Measurements from ENCODE around the gene DDIT4.
A peak's percentile ranks its signal among the peaks of the same experiment; 100 is the strongest.
"Not testable (repeated sequence)": the region's sequence is repeated elsewhere in the genome, so short reads cannot be mapped to it uniquely, and the experiment has no call there.

DDIT4 gene

GRCh38 chr10:72265990-72266865 lies 7.5 kb upstream of the DDIT4 start:
- no peak for DNase-seq (ENCODE audit: low read depth in 2 of 2, low spot score in 1 of 2)

- no peak for DNase-seq (ENCODE audit: low read depth in 2 of 2, low spot score in 1 of 2)
Measured at GRCh38 chr10:72267381-72267780, 6.3 kb upstream of the DDIT4 start.

GRCh38 chr10:72267819-72268399 lies 5.8 kb upstream of the DDIT4 start:
- no peak for DNase-seq (ENCODE audit: low read depth in 2 of 2, low spot score in 1 of 2)

GRCh38 chr10:72268475-72269200 lies 5.1 kb upstream of the DDIT4 start:
- not testable (repeated sequence) for DNase-seq (ENCODE audit: low read depth in 2 of 2, low spot score in 1 of 2)

GRCh38 chr10:72270607-72271281 lies 3.0 kb upstream of the DDIT4 start:
- DNase-seq (ENCODE audit: low read depth in 2 of 2, low spot score in 1 of 2), result no peak

- peak in 1 of 2 donors; percentile 17 for DNase-seq (ENCODE audit: low read depth in 2 of 2, low spot score in 1 of 2)
Measured at GRCh38 chr10:72272689-72273409, 875 bp upstream of the DDIT4 start.

GRCh38 chr10:72274213-72274729 lies 547 bp downstream of the DDIT4 start:
- no peak for DNase-seq (ENCODE audit: low read depth in 2 of 2, low spot score in 1 of 2)

- peak in 1 of 2 donors; percentile 49 for DNase-seq (ENCODE audit: low read depth in 2 of 2, low spot score in 1 of 2)
Measured at GRCh38 chr10:72274730-72275350, 1.1 kb downstream of the DDIT4 start.

- no peak for DNase-seq (ENCODE audit: low read depth in 2 of 2, low spot score in 1 of 2)
Measured at GRCh38 chr10:72275351-72276012, 1.8 kb downstream of the DDIT4 start.

- no peak for DNase-seq (ENCODE audit: low read depth in 2 of 2, low spot score in 1 of 2)
Measured at GRCh38 chr10:72276013-72276387, 2.3 kb downstream of the DDIT4 start.

GRCh38 chr10:72276421-72277339 lies 3.0 kb downstream of the DDIT4 start:
- DNase-seq (ENCODE audit: low read depth in 2 of 2, low spot score in 1 of 2), result no peak

GRCh38 chr10:72277340-72277995 lies 3.7 kb downstream of the DDIT4 start:
- DNase-seq (ENCODE audit: low read depth in 2 of 2, low spot score in 1 of 2), result no peak

- DNase-seq (ENCODE audit: low read depth in 2 of 2, low spot score in 1 of 2), result no peak
Measured at GRCh38 chr10:72277996-72278667, 4.4 kb downstream of the DDIT4 start.

GRCh38 chr10:72278668-72279393 lies 5.1 kb downstream of the DDIT4 start:
- DNase-seq (ENCODE audit: low read depth in 2 of 2, low spot score in 1 of 2), result no peak

GRCh38 chr10:72279587-72279986 lies 5.9 kb downstream of the DDIT4 start:
- not testable (repeated sequence) for DNase-seq (ENCODE audit: low read depth in 2 of 2, low spot score in 1 of 2)

GRCh38 chr10:72283131-72283530 lies 9.4 kb downstream of the DDIT4 start:
- DNase-seq (ENCODE audit: low read depth in 2 of 2, low spot score in 1 of 2), result no peak

All from stimulated activated CD8-positive, alpha-beta memory T cell treated with anti-CD3 and anti-CD28 coated beads, Interleukin-4, amount 100 ng/mL, for 1 hour (primary cell).